BLaER1 treated with 17β-estradiol and CSF1 and Interleukin-3, amounts not matched to agents 10 nM and 100 nM (cell line): ENCODE results near the gene HYI.
A peak's percentile ranks its signal among the peaks of the same experiment; 100 is the strongest.
"Not testable (repeated sequence)": the region's sequence is repeated elsewhere in the genome, so short reads cannot be mapped to it uniquely, and the experiment has no call there.

Source experiments
- H3K27ac ChIP-seq, 11 experiments: shearing (Covaris generic); formaldehyde crosslinking; 2 replicates each; pipeline ENCODE4 v1.8.1; 2022
- H3K27me3 ChIP-seq, 11 experiments: shearing (Covaris generic); formaldehyde crosslinking; 2 replicates each; pipeline ENCODE4 v1.8.1; 2022
- H3K36me3 ChIP-seq, 11 experiments: shearing (Covaris generic); formaldehyde crosslinking; 2 replicates each; pipeline ENCODE4 v1.8.1; 2022
- H3K4me1 ChIP-seq, 10 experiments: shearing (Covaris generic); formaldehyde crosslinking; 2 replicates each; pipeline ENCODE4 v1.8.1; 2022
- H3K4me2 ChIP-seq, 11 experiments: shearing (Covaris generic); formaldehyde crosslinking; 2 replicates each; pipeline ENCODE4 v1.8.1; 2022
- H3K4me3 ChIP-seq, 10 experiments: shearing (Covaris generic); formaldehyde crosslinking; 2 replicates each; pipeline ENCODE4 v1.8.1; 2022
- H3K9ac ChIP-seq, 11 experiments: shearing (Covaris generic); formaldehyde crosslinking; 2 replicates each; pipeline ENCODE4 v1.8.1; 2022
- H3K9me3 ChIP-seq, 11 experiments: shearing (Covaris generic); formaldehyde crosslinking; replicated peaks in 1 of 11; 2 replicates each; pipeline ENCODE4 v1.8.1; 2022
- H4K20me1 ChIP-seq, 11 experiments: shearing (Covaris generic); formaldehyde crosslinking; 2 replicates each; pipeline ENCODE4 v1.8.1; 2022
- Cebpa-rat ChIP-seq, 11 experiments: shearing (Covaris generic); IDR thresholded peaks; 2 replicates each; pipeline ENCODE4 v1.8.1; 2022

HYI gene

DNA sequence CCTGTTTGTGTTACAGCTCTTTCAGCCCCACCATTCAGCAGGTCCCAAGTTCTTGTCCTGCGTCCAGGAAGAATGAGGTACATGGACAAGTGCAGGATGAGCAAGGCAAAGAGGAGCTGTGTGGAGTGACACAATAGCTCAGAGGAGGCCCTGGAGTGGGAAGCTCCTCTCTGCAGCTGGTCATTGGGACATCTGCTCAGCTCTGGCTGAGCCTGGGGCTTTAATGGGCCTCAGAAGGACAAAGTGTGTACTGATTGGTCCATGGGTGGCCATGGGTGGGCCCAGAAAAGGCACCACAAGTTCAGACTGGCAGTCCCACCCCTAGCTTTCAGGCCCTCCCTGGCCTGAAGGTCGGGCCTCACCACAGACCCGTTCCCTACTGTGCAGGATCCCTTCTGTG is 14.7 kb upstream of the HYI start:
- Histone ChIP-seq H3K9me3 (peaks cover 0 to 17% (median 0%) of the 10 kb centered on the region in 11 experiments; a peak in 3 of 22 replicates), H3K36me3 (no peaks in the 10 kb centered on the region), H3K27me3 (no peaks in the 10 kb centered on the region), H3K4me1 (peaks cover 7 to 25% (median 14%) of the 10 kb centered on the region in 10 experiments; a peak in 19 of 20 replicates), H3K27ac (no peak overlapping the region), H3K4me3 (no peak overlapping the region), H3K4me2 (no peak overlapping the region), H4K20me1 (no peaks in the 10 kb centered on the region), H3K9ac (no peak overlapping the region)
- TF ChIP-seq Cebpa-rat (IDR thresholded peaks at IDR 0.05), result no peak

DNA sequence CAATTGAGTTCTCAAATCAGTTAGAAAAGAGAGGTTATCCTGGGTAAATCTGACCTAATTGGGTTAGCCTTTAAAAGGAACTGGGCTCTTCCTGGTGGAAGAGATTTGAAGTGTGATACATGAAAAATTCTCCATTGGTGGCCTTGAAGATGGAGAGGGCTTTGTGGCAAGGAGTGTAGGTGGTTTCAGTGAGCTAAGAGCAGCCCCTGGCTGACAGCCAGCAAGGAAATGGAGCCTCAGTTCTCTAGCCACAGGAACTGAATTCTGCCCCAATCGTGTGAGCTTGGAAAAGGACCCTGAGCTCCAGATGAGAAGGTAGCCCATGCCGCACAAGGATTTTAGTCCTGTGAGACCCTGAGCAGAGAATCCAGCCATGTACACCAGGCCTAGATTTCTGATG is 12.7 kb upstream of the HYI start:
- no peaks in the 10 kb centered on the region for H3K36me3 ChIP-seq
- H3K4me1 ChIP-seq, result peaks cover 7 to 14% (median 10%) of the 10 kb centered on the region in 10 experiments; a peak in 17 of 20 replicates
- H3K4me2 ChIP-seq, result peak overlapping the region; percentile 1 to 47 (median 31); a peak in 17 of 22 replicates
- no peak overlapping the region for H3K27ac ChIP-seq
- H3K27me3 ChIP-seq, result no peaks in the 10 kb centered on the region
- H3K9me3 ChIP-seq, result peaks cover 0 to 17% (median 0%) of the 10 kb centered on the region in 11 experiments; a peak in 3 of 22 replicates
- TF ChIP-seq Cebpa-rat (IDR thresholded peaks at IDR 0.05), result no peak
- H4K20me1 ChIP-seq, result no peaks in the 10 kb centered on the region
- no peak overlapping the region for H3K9ac ChIP-seq
- H3K4me3 ChIP-seq, result no peak overlapping the region

DNA sequence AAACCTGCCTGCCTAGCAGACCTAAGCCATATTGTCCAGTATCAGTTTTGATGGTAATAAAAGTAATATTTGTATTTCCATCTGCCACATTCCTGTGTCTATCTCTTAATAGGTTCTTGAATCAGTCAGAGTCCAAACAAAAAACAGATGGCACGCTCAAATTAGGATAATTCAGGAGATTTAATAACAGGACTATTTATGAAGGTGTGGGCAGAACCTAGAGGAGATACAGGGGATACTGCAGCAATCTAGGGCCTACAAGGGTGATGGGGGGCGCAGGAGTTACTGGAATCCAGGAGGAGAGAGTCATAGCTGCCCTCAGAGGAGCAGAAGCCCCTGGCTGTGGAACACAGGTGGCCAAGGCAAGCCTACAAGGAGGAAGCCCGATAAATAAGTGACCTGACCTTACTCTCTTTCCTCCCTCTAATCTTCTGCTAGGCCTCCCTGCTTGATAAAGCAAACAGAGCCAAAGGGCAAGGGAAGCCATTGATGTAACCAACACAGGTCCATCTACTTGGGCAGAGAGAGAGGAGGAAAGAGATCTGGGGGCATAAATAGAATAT is 11.9 kb upstream of the HYI start:
- H3K4me2 ChIP-seq, result peak overlapping the region in 4 of 11 experiments; percentile 4 to 47 (median 32); a peak in 5 of 22 replicates
- H3K4me1 ChIP-seq, result peaks cover 7 to 14% (median 10%) of the 10 kb centered on the region in 10 experiments; a peak in 17 of 20 replicates
- no peaks in the 10 kb centered on the region for H3K36me3 ChIP-seq
- TF ChIP-seq Cebpa-rat (IDR thresholded peaks at IDR 0.05), result no peak
- no peak overlapping the region for H3K4me3 ChIP-seq
- no peaks in the 10 kb centered on the region for H3K27me3 ChIP-seq
- no peaks in the 10 kb centered on the region for H4K20me1 ChIP-seq
- H3K9ac ChIP-seq, result no peak overlapping the region
- H3K9me3 ChIP-seq, result peaks cover 0 to 17% (median 0%) of the 10 kb centered on the region in 11 experiments; a peak in 3 of 22 replicates
- H3K27ac ChIP-seq, result no peak overlapping the region

DNA sequence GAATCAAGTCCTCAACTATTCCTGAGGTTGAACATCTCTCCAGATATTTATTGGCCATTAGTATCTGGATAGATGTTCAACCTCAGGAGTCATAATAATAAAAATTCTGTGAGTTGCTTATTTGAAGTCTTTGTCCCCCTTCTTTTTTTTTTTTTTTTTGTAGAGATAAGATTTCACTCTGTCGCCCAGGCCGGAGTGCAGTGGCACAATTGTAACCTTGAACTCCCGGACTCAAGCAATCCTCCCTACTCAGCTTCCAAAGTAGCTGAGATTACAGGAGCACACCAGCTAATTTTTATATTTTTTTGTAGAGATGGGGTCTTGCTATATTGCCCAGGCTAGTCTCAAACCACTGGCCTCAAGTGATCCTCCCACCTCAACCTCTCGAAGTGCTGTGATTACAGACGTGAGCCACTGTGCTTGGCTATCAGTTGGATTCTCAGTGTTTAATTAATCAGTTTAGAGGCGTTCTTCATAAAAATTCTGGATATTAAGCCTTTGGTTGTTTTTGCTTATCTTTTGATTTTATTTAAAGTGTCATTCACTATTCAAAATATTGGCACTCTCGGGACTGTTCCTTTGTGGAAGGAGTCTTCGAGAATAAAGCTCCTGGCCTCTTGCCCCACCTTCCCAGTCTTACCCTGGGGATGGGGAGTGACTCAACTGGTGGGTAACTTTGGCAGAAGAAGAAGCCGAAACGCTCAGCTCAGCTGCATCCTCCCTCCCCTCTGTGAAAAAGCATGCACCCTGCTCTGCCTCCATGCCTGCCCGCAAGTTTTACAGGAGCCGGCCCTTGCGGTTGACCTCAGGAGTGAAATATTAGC is 11.2 kb upstream of the HYI start:
- Histone ChIP-seq H3K4me3 (no peak overlapping the region), H3K27me3 (no peaks in the 10 kb centered on the region), H3K9ac (no peak overlapping the region), H4K20me1 (no peaks in the 10 kb centered on the region), H3K4me1 (peaks cover 7 to 14% (median 10%) of the 10 kb centered on the region in 10 experiments; a peak in 17 of 20 replicates), H3K9me3 (peaks cover 0 to 17% (median 0%) of the 10 kb centered on the region in 11 experiments; a peak in 3 of 22 replicates), H3K36me3 (no peaks in the 10 kb centered on the region), H3K27ac (no peak overlapping the region), H3K4me2 (no peak overlapping the region)
- no peak for TF ChIP-seq Cebpa-rat (IDR thresholded peaks at IDR 0.05)

DNA sequence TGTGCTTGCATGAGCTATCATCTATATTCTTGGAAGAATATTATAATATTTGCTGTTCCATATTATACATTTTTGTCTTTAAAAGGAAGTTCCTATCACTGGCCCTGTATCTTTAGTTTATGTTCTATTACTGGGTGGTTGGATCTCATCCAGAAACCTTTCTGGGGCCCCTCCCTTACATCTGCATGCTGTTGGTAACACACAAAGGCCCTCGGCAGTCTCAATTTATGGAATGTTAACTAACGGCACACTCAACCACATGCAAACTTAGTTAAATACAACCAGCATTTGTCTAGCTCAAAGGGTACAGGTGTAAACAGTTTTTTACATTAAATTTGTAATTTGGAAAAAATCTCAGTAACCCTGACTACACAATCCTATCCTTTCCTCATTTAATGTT is 9.7 kb upstream of the HYI start:
- Histone ChIP-seq H3K36me3 (no peaks in the 10 kb centered on the region), H3K4me2 (no peak overlapping the region), H3K9ac (no peak overlapping the region), H3K27ac (no peak overlapping the region), H3K4me3 (no peak overlapping the region), H3K27me3 (no peaks in the 10 kb centered on the region), H4K20me1 (no peaks in the 10 kb centered on the region), H3K4me1 (peaks cover 7 to 14% (median 10%) of the 10 kb centered on the region in 10 experiments; a peak in 17 of 20 replicates), H3K9me3 (peaks cover 0 to 9% (median 0%) of the 10 kb centered on the region in 11 experiments; a peak in 3 of 22 replicates)
- TF ChIP-seq Cebpa-rat (IDR thresholded peaks at IDR 0.05), result no peak

DNA sequence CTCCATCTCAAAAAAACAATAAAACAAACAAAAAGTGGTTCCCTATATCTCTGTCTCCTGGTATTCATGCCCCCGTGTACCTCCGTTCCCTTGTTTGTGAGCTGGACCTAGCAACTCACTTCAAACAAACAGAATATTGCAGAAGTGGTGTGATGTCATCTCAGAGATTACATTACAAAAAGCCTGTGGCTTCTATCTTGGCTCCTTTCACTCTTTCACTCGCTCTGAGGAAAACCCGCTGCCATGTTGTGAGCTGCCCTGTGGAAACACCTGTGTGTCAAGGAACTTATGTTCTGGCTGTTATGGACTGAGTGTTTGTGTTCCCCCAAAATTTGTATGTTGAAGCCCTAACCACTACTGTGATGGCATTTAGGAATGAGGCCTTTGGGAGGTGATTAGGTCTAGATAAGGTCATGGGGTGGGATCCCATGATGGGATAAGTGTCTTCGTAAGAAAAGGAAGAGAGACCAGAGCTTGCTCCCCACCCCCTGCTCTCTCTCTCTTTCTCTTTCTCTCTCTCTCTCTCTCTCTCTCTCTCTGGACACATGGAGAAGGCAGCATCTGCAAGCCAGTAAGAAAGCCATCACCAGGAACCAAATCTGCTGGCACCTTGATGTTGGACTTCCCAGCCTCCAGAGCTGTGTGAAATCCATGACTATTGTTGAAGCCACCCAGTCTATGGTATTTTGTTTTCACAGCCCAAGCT is 7.4 kb upstream of the HYI start:
- Histone ChIP-seq H3K9me3 (no peaks in the 10 kb centered on the region), H3K27ac (no peak overlapping the region), H4K20me1 (no peaks in the 10 kb centered on the region), H3K36me3 (no peaks in the 10 kb centered on the region), H3K9ac (no peak overlapping the region), H3K4me1 (peaks cover under 1 to 7% (median 3%) of the 10 kb centered on the region in 10 experiments; a peak in 14 of 20 replicates), H3K4me3 (no peak overlapping the region), H3K27me3 (no peaks in the 10 kb centered on the region), H3K4me2 (no peak overlapping the region)
- no peak for TF ChIP-seq Cebpa-rat (IDR thresholded peaks at IDR 0.05)

DNA sequence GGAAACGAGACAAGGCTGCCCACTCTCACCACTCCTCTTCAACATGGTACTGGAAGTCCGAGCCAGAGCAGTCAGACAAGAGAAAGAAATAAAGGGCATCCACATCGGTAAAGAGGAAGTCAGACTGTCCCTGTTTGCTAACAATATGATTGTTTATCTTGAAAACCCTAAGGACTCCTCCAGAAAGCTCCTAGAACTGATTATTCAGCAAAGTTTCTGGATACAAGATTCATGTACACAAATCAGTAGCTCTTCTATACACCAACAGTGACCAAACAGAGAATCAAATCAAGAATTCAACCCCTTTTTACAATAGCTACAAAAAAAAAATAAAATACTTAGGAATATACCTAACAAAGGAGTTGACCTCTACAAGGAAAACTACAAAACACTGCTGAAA is 4.6 kb upstream of the HYI start:
- peaks cover 10 to 15% (median 10%) of the 10 kb centered on the region in 10 experiments for H3K4me1 ChIP-seq
- not testable (repeated sequence) for H3K27ac ChIP-seq, H3K9ac ChIP-seq, H3K9me3 ChIP-seq, H3K27me3 ChIP-seq, H3K4me3 ChIP-seq, H3K36me3 ChIP-seq, H4K20me1 ChIP-seq
- H3K4me2 ChIP-seq, result 0 out of 22 replicates have a peak overlapping the region, but pooled peaks of 1 of the 11 experiments have one; percentile 12

DNA sequence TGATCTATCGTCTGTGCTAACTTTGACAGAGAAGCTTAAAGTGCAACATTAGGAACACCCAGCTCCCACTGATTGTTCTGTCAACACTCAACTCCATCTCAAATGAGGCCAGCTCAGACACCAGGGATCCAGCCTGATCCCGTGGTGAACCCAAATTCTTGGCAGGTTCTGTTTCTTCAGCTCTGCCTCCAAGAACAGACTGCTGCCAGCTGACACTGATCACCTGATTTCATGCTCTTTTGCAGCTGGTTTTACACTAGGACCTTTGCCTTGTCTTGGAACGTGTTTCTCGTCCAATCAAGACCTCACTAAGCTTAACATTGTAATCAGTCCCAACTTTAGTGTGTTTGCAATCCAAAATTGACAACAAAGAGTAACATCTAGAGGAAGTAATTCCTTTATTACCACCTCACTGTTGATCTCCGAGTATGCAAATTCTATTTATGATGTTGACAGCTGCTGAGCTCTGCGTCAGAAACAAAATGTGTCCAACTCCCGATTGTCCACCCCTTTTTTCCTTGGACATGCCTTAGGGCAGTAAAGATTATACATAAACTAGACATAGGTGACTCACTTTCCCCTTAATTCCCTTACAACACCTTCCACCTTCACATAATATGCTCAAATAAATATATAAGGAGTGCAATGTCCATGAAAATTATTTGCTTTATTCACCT is 1.6 kb upstream of the HYI start:
- H3K36me3 ChIP-seq, result peaks cover 11 to 23% (median 20%) of the 10 kb centered on the region in 11 experiments
- peak overlapping the region in 4 of 11 experiments; percentile 76 to 93 (median 82); a peak in 3 of 22 replicates for H3K4me2 ChIP-seq
- no peaks in the 10 kb centered on the region for H3K27me3 ChIP-seq
- no peaks in the 10 kb centered on the region for H3K9me3 ChIP-seq
- no peak for TF ChIP-seq Cebpa-rat (IDR thresholded peaks at IDR 0.05)
- peaks cover 10 to 28% (median 25%) of the 10 kb centered on the region in 10 experiments for H3K4me1 ChIP-seq
- no peak overlapping the region for H3K9ac ChIP-seq
- no peak overlapping the region for H3K27ac ChIP-seq
- no peak overlapping the region for H3K4me3 ChIP-seq
- H4K20me1 ChIP-seq, result peaks cover 0 to 26% (median 0%) of the 10 kb centered on the region in 11 experiments; a peak in 3 of 22 replicates
